Renal cortex interstitium (tissue), 11 donors: ENCODE results near the gene RPTOR. TPM values are rescaled to one million over a fixed set of nuclear protein-coding genes. Genes with fewer than 3 reads are reported as not detected.
A peak's percentile ranks its signal among the peaks of the same experiment; 100 is the strongest.

Experiments used
- DNase-seq, 11 donors: peaks; one replicate each; pipeline ENCODE4 v3.0.0-alpha.2; 2013; ENCODE audit warnings: low read depth in 9 of 11, low spot score in 4 of 11; ENCODE audit errors: extremely low read depth in 1 of 11
- polyA plus RNA-seq, 3 donors: library from polyadenylated mRNA; unstranded; fragments of 120-200 nt; gene quantifications; one replicate each; pipeline ENCODE4 v1.2.1, GENCODE V29; 2013; ENCODE audit not compliant: insufficient read length in 3 of 3

The RPTOR gene
- polyA plus RNA-seq, 3 donors: 17.2 to 22.5 (median 21.4) TPM

GRCh38 chr17:80981929-80982425 lies 437.3 kb downstream of the RPTOR start:
- no peak for DNase-seq

GRCh38 chr17:80982426-80982974 lies 437.9 kb downstream of the RPTOR start:
- DNase-seq: no peak

GRCh38 chr17:80983545-80983944 lies 438.9 kb downstream of the RPTOR start:
- no peak for DNase-seq

GRCh38 chr17:80984749-80985148 lies 440.1 kb downstream of the RPTOR start:
- no peak for DNase-seq

GRCh38 chr17:80986046-80986445 lies 441.4 kb downstream of the RPTOR start:
- DNase-seq: no peak

GRCh38 chr17:80986816-80987475 lies 442.3 kb downstream of the RPTOR start:
- DNase-seq: no peak

- DNase-seq: no peak
These were observed 443.4 kb downstream of the RPTOR start for GRCh38 chr17:80987941-80988461.

- no peak for DNase-seq
These were observed 444.9 kb downstream of the RPTOR start for GRCh38 chr17:80989586-80989913.

- no peak for DNase-seq
These were observed 446.4 kb downstream of the RPTOR start for GRCh38 chr17:80990921-80991644.

- peak in 10 of 11 donors; percentile 47 to 81 (median 73) for DNase-seq
These were observed 447.0 kb downstream of the RPTOR start, which contains the start of gene CHMP6 for GRCh38 chr17:80991645-80992076. Gene CHMP6, plus strand, starts transcription at chr17:80991841. Its CDS starts 78 bp downstream, at chr17:80991919.

- DNase-seq: no peak
These were observed 447.7 kb downstream of the RPTOR start for GRCh38 chr17:80992077-80992947.

GRCh38 chr17:80992948-80993624 lies 448.4 kb downstream of the RPTOR start:
- no peak for DNase-seq

- no peak for DNase-seq
These were observed 450.5 kb downstream of the RPTOR start for GRCh38 chr17:80995131-80995530.

- DNase-seq: no peak
These were observed 452.0 kb downstream of the RPTOR start for GRCh38 chr17:80996422-80997305.

GRCh38 chr17:80997424-80998117 lies 452.9 kb downstream of the RPTOR start:
- no peak for DNase-seq

- no peak for DNase-seq
These were observed 453.6 kb downstream of the RPTOR start for GRCh38 chr17:80998118-80998747.
